Measurements from ENCODE around the gene IFNL1.

GRCh38 chr19:39307046-39307821 lies 11.0 kb downstream of the IFNL1 start:
- TF ChIP-seq SAP30 (IDR thresholded peaks at IDR 0.05; ENCODE audit: borderline replicate concordance, insufficient read depth, low read depth, low read length, poor library complexity, severe bottlenecking) (no peak), CTCFL (IDR thresholded peaks at IDR 0.05; ENCODE audit: borderline replicate concordance, insufficient read depth, low read depth, low read length, poor library complexity, severe bottlenecking) (no peak), POU5F1 (IDR thresholded peaks at IDR 0.05; ENCODE audit: borderline replicate concordance, low read depth, low read length, partially characterized antibody) (no peak), L3MBTL2 (IDR thresholded peaks at IDR 0.05) (no peak), ZNF324 (CRISPR knock-in tag; IDR thresholded peaks at IDR 0.05) (no peak), ZNF133 (CRISPR knock-in tag; IDR thresholded peaks at IDR 0.05) (no peak), RBM22 (IDR thresholded peaks at IDR 0.05; ENCODE audit: low read depth, low read length, poor library complexity, severe bottlenecking) (no peak), PHF8 (IDR thresholded peaks at IDR 0.05; ENCODE audit: borderline replicate concordance, low read length) (no peak), ARHGAP35 (IDR thresholded peaks at IDR 0.05; ENCODE audit: partially characterized antibody) (no peak)
